WERI-Rb-1 (cell line): Measurements from ENCODE around the gene AMZ1.

ENCODE experiments used
- DNase-seq: peaks from one replicate; pipeline ENCODE4 v3.0.0-alpha.2; 2020
- H3K27ac ChIP-seq: fragments of 250-450 bp; sonication (Bioruptor Pico); 2 replicates; pipeline ENCODE4 v1.5.1; 2020; ENCODE audit warnings: mild to moderate bottlenecking, moderate library complexity
- H3K27me3 ChIP-seq: fragments of 250-450 bp; sonication (Bioruptor Pico); 2 replicates; pipeline ENCODE4 v1.5.1; 2021; ENCODE audit warnings: mild to moderate bottlenecking, low read depth, moderate library complexity; ENCODE audit not compliant: insufficient read depth, severe bottlenecking
- H3K36me3 ChIP-seq: fragments of 250-450 bp; sonication (Bioruptor Pico); 2 replicates; pipeline ENCODE4 v1.5.1; 2020; ENCODE audit warnings: mild to moderate bottlenecking, moderate library complexity
- H3K4me3 ChIP-seq: 2 replicates; pipeline ENCODE4 v1.5.1; 2011; ENCODE audit warnings: low read depth, mild to moderate bottlenecking, control low read depth, low read length
- H3K9me3 ChIP-seq: fragments of 250-450 bp; sonication (Bioruptor Pico); 2 replicates; pipeline ENCODE4 v1.5.1; 2021; ENCODE audit warnings: mild to moderate bottlenecking, moderate library complexity; ENCODE audit not compliant: severe bottlenecking
- TF ChIP-seq, protein P1 (sequence below): IDR thresholded peaks from 2 replicates; pipeline ENCODE4 v1.5.1; 2011; ENCODE audit warnings: low read depth, mild to moderate bottlenecking, control low read depth, inconsistent platforms, low read length

AMZ1 gene

DNA sequence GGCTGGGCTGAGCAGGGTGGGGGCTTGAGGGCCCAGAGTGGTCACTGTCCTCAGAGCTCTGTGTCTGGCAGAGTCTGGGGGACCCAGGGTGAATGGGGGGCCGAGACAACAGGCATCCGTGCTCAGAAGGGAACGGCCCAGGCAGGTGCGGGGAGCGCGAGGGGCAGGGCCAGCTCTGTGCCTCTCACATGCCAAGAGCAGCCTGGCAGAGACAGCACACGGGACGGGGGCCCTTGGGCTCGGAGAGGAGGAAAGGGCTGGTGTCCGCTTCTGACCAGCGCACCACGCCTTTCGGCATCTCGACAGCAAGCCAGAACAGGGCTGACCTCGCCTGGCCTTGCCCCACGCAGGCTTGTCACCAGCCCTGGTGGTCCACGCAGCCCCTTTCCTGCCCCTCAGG lies 13.4 kb downstream of the AMZ1 start:
- H3K36me3 ChIP-seq: no peaks in the 10 kb centered on the region
- DNase-seq: no peak
- no peak overlapping the region for H3K27ac ChIP-seq
- no peaks in the 10 kb centered on the region for H3K27me3 ChIP-seq
- H3K4me3 ChIP-seq: no peak overlapping the region
- TF ChIP-seq, protein P1, sequence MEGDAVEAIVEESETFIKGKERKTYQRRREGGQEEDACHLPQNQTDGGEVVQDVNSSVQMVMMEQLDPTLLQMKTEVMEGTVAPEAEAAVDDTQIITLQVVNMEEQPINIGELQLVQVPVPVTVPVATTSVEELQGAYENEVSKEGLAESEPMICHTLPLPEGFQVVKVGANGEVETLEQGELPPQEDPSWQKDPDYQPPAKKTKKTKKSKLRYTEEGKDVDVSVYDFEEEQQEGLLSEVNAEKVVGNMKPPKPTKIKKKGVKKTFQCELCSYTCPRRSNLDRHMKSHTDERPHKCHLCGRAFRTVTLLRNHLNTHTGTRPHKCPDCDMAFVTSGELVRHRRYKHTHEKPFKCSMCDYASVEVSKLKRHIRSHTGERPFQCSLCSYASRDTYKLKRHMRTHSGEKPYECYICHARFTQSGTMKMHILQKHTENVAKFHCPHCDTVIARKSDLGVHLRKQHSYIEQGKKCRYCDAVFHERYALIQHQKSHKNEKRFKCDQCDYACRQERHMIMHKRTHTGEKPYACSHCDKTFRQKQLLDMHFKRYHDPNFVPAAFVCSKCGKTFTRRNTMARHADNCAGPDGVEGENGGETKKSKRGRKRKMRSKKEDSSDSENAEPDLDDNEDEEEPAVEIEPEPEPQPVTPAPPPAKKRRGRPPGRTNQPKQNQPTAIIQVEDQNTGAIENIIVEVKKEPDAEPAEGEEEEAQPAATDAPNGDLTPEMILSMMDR: no peak
- H3K9me3 ChIP-seq: peaks cover 2% of the 10 kb centered on the region

DNA sequence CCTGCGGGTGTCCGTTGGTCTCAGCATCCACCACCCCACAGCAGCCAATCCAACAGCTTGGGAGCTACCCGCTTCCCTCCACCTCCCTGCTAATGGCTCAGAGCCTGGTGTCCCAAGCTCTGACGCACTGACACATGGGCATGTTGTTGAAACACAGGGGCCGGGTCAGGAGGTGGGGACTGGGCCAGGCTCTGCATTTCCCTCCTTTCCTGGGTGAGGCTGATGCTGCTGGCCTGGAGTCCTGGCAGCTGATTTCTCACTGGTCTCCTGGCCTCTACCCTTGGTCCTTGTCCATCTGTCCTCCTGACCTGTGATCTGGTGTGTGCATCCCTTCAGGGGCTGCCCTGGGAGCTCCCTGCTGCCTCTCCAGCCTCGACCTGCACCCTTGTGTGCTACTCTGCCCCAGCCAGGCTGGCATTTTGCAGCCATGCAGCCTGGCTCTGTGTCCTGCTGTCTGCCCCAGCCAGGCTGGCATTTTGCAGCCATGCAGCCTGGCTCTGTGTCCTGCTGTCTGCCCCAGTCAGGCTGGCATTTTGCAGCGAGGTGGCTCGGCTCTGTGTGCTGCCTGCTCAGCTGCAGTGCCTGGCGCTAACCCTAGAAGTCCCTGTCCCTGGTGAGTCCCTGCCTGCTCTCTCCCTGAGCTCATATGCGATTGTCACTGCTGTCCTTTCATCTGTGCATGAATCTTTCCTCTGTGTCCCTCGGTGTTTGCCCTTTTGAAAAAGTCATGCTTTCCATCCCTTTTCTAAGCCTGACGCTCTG lies 14.0 kb downstream of the AMZ1 start:
- Histone ChIP-seq H3K9me3 (peaks cover 2% of the 10 kb centered on the region), H3K4me3 (no peak overlapping the region), H3K27ac (no peak overlapping the region), H3K36me3 (no peaks in the 10 kb centered on the region), H3K27me3 (no peaks in the 10 kb centered on the region)
- DNase-seq: no peak
- TF ChIP-seq, protein P1: no peak

DNA sequence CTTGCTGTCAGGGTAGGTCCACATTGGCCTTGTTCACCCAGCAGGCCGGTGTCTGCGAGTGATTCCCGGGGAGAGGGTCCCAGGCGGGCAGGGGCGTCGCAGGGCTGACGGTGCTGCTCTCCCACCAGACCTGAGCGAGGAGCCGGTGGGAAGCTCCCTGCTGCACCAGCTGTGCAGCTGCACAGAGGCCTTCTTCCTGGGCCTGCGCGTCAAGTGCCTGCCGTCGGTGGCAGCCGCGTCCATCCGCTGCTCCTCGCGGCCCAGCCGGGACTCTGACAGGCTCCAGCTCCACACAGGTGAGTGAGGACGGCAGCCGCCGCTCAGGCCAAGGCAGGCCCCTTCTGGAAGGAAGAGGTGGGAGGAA lies 14.6 kb downstream of the AMZ1 start:
- Histone ChIP-seq H3K27ac (no peak overlapping the region), H3K4me3 (no peak overlapping the region), H3K36me3 (no peaks in the 10 kb centered on the region), H3K27me3 (no peaks in the 10 kb centered on the region), H3K9me3 (peaks cover 2% of the 10 kb centered on the region)
- DNase-seq: no peak
- TF ChIP-seq, protein P1: no peak

DNA sequence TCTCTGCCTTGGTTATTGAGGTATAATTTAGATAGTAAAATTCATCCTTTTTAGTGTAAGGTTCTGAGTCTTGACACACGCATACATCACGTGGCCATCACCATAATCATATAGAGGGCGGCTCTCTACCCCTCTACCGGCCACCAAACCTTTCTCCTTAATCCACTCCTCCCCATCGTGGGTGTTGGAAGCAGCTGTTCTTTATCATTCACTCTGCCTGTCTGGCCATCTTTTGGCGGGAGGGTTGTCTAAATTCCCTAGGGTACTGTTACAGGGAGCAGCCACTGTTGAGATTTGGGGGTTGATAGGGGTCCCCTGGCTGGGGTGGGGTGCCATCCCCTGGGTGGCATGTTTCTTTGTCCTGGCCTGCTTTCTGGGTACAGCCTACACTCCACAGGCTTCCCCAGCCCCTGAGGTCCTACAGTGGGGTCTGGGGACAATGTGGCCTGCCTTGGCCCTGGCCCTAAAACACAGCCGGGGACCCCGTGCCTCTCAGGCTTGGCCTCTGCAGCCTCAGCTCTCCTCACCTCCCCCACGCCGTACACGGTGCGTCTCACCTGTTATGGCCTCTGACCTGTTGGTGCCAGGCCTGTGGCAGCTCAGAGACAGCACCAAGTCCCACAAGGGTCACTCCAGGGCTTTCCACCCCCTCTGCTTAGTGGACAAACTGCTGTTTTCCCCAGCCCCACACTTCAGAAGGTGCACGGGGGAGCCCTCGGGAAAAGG lies 17.5 kb downstream of the AMZ1 start:
- no peaks in the 10 kb centered on the region for H3K27me3 ChIP-seq
- no peaks in the 10 kb centered on the region for H3K36me3 ChIP-seq
- DNase-seq: no peak
- H3K27ac ChIP-seq: no peak overlapping the region
- H3K9me3 ChIP-seq: peaks cover 2% of the 10 kb centered on the region
- H3K4me3 ChIP-seq: no peak overlapping the region
- TF ChIP-seq, protein P1: no peak

DNA sequence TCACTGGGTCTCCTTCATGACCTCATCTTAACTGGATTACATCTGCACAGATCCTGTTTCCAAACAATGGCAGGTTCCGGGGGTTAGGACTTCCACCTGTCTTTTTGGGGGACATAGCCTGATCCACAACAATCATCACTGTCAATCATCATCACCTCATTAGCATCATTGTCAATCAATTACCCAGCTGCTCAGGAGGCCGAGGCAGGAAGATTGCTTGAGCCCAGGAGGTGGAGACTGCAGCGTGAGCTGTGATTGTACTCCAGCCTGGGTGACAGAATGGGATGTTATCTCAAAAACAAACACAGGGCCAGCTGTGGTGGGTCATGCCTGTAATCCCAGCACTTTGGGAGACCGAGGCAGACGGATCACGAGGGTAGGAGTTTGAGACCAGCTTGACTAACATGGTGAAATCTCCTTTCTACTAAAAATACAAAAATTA lies 18.7 kb downstream of the AMZ1 start:
- DNase-seq: no peak
- no peaks in the 10 kb centered on the region for H3K36me3 ChIP-seq
- H3K27ac ChIP-seq: no peak overlapping the region
- TF ChIP-seq, protein P1: no peak
- H3K27me3 ChIP-seq: no peaks in the 10 kb centered on the region
- peaks cover 2% of the 10 kb centered on the region for H3K9me3 ChIP-seq
- no peak overlapping the region for H3K4me3 ChIP-seq
